Endothelial cell (in vitro differentiated cells): ENCODE measurements around the gene ZNF407. TPM values are rescaled to one million over a fixed set of nuclear protein-coding genes. Genes with fewer than 3 reads are reported as not detected.

Experiments
- DNase-seq: peaks from one replicate; pipeline ENCODE4 v3.0.0; 2021; ENCODE audit warnings: low spot score
- H3K27ac Mint-ChIP-seq: one replicate; pipeline ENCODE4 v1.8.0; 2021; ENCODE audit warnings: mixed read lengths, inconsistent platforms; ENCODE audit not compliant: unreplicated experiment
- H3K27me3 Mint-ChIP-seq: one replicate; pipeline ENCODE4 v1.8.0; 2021; ENCODE audit warnings: mild to moderate bottlenecking, moderate library complexity, mixed read lengths, inconsistent platforms; ENCODE audit not compliant: unreplicated experiment
- H3K36me3 Mint-ChIP-seq: one replicate; pipeline ENCODE4 v1.8.0; 2021; ENCODE audit warnings: mild to moderate bottlenecking, low read depth, mixed read lengths, inconsistent platforms; ENCODE audit not compliant: unreplicated experiment
- H3K4me1 Mint-ChIP-seq: one replicate; pipeline ENCODE4 v1.8.0; 2021; ENCODE audit warnings: mild to moderate bottlenecking, mixed read lengths, inconsistent platforms; ENCODE audit not compliant: unreplicated experiment
- H3K4me3 Mint-ChIP-seq: one replicate; pipeline ENCODE4 v1.8.0; 2021; ENCODE audit warnings: mild to moderate bottlenecking, mixed read lengths, inconsistent platforms; ENCODE audit not compliant: unreplicated experiment
- H3K9me3 Mint-ChIP-seq: one replicate; pipeline ENCODE4 v1.8.0; 2021; ENCODE audit warnings: mixed read lengths, inconsistent platforms; ENCODE audit not compliant: unreplicated experiment
- CTCF ChIP-seq: fragments of 200-600 bp; sonication (generic); IDR thresholded peaks from one replicate; pipeline ENCODE4 v1.5.0; 2021; ENCODE audit warnings: antibody characterized with exemption; ENCODE audit not compliant: unreplicated experiment
- total RNA-seq: library from RNA; stranded (reverse); fragmentation: NEBNext Ultra II Directional; extraction: Animal tissue kit (Norgen Biotek cat#: 25700); gene quantifications from one replicate; pipeline ENCODE4 v1.2.1, GENCODE V29; 2021; ENCODE audit not compliant: unreplicated experiment

Gene ZNF407
- total RNA-seq, 1 donor from 2014 or later, result 16.8 TPM

- Mint-ChIP-seq H3K27ac (no peak overlapping the region), H3K36me3 (peaks cover 4% of the 10 kb centered on the region), H3K9me3 (no peaks in the 10 kb centered on the region), H3K4me3 (no peak overlapping the region), H3K27me3 (peaks cover 8% of the 10 kb centered on the region), H3K4me1 (peaks cover 2% of the 10 kb centered on the region)
- DNase-seq, result no peak
- no peak for TF ChIP-seq CTCF
These were observed 488.9 kb downstream of the ZNF407 start for GRCh38 chr18:75086494-75087034.

DNA sequence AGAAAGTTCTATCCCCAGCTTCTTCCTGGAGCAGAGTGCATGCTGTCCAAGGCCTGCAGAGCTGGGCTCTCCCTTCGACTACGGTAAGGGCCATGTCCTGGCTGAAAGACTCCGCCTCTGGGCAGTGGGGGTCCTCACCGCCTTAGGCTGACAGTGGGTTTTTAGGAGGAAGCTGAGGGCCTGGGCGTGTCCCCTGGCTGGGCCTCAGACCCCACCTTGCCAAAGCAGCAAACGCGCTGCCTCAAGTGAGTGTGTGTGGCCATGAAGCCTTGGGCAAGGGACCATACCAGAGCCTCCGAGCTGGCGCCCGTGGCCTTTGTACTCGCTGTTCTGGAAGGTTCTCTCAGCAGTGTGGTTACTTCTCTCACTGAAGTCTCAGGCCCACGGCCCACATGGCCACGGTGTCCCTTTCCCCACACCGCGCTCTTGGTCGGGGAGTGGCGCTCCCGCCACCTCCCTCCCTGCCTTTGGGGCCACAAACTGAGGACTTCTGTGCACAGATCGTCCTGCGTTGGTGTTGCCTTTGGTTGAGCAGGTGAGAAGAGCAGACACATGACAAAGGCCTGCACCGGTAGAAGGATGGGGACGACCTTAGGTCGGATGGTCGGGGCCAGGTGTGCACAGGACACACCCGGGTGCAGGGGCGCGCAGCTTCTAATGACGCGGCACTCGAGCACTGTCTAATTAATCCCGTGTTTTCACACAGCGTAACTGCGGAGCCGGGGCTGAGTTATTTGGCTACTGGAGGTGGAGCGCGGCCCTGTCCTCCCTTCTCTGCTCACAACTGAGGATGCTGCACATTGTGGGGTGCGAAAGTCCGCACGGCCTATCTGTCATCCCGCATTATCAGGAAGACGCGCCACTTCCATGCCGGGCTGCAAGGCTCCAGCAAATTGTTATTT is 489.7 kb downstream of the ZNF407 start:
- TF ChIP-seq CTCF, result no peak
- Mint-ChIP-seq H3K9me3 (no peaks in the 10 kb centered on the region), H3K36me3 (peaks cover 4% of the 10 kb centered on the region), H3K27me3 (peaks cover 9% of the 10 kb centered on the region), H3K4me3 (no peak overlapping the region), H3K27ac (no peak overlapping the region), H3K4me1 (peaks cover 2% of the 10 kb centered on the region)
- DNase-seq, result no peak

- no peaks in the 10 kb centered on the region for H3K9me3 Mint-ChIP-seq
- H3K27ac Mint-ChIP-seq, result no peak overlapping the region
- peaks cover 2% of the 10 kb centered on the region for H3K4me1 Mint-ChIP-seq
- TF ChIP-seq CTCF, result no peak
- H3K36me3 Mint-ChIP-seq, result peaks cover 4% of the 10 kb centered on the region
- peaks cover 6% of the 10 kb centered on the region for H3K27me3 Mint-ChIP-seq
- H3K4me3 Mint-ChIP-seq, result no peak overlapping the region
- no peak for DNase-seq
These were observed 490.4 kb downstream of the ZNF407 start for GRCh38 chr18:75088021-75088506.

DNA sequence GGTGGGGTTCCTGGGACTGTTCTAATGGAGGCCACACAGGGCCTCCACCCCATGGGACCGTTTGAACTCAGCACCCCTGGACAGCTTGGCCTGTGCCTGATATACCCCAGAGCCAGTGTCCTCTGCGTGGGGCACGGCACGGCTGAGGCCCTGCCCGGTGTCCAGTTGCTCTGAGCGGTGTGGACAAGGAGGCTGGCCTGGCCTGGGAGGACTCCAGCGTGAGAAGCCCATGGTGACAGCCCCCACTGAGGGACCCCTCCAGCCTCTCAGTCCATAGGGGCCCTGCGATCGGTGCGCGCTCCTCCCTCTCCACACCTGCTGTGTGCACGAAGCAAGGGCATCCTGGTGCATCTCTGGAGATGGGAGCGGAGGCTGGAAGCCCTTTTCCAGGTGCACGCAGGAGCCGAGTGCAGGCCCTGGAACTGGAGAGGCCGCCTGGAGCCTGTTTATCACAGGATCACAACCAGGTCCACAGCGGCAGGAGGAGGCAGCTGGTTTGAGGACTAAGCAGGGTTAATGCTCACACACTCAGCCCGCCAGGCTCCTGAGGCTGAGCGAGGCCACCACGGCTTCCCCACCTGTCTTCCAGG is 491.0 kb downstream of the ZNF407 start:
- Mint-ChIP-seq H3K36me3 (peaks cover 4% of the 10 kb centered on the region), H3K9me3 (no peaks in the 10 kb centered on the region), H3K4me1 (peaks cover 2% of the 10 kb centered on the region), H3K27ac (no peak overlapping the region), H3K27me3 (peaks cover 6% of the 10 kb centered on the region), H3K4me3 (no peak overlapping the region)
- no peak for TF ChIP-seq CTCF
- no peak for DNase-seq
